Measurements from ENCODE around the gene SMTN. TPM values are rescaled to one million over a fixed set of nuclear protein-coding genes. Genes with fewer than 3 reads are reported as not detected.
A peak's percentile ranks its signal among the peaks of the same experiment; 100 is the strongest.

SMTN gene
- total and polyA plus RNA-seq, 9 of the 15 experiments (the other 6 are each of a cell fraction or from before 2014, with no cell fraction given): 2.5 to 41.1 (median 16.1) TPM

- intact Hi-C loops (cut with micrococcal nuclease): no loop called here
- POLR2A ChIA-PET: interaction anchor here (0.7 to 1.6 kb wide), 4 partner anchors 9 to 286 kb away, joined by 3 to 7 read pairs (median 3); no protein-coding TSS in a partner anchor
Observed at GRCh38 chr22:31055117-31055634, 25.9 kb upstream of the SMTN start.

More at GRCh38 chr22:31055117-31055634, 25.9 kb upstream of the SMTN start:
- Histone ChIP-seq H3K27ac (ENCODE audit: extremely low read depth, low read depth, low read length) (no peak overlapping the region), H3K4me3 (no peak overlapping the region), H3K4me2 (ENCODE audit: insufficient read depth, low read length) (no peak overlapping the region; the same call in 1 of the 2 replicates), H3K9me3 (replicated peaks; ENCODE audit: control insufficient read depth, insufficient read depth, low read depth, low read length) (no peaks in the 10 kb centered on the region), H3K9ac (ENCODE audit: insufficient read depth in 1 of 2, low read depth in 2 of 2, low read length in 2 of 2) (no peak overlapping the region; a peak in 1 of 4 replicates), H3K9me1 (ENCODE audit: control insufficient read depth, insufficient read depth, low read length) (no peaks in the 10 kb centered on the region), H4K20me1 (replicated peaks; ENCODE audit: control insufficient read depth, insufficient read depth, low read length) (no peaks in the 10 kb centered on the region), H3K4me1 (replicated peaks in 1 of 2; ENCODE audit: control insufficient read depth in 2 of 2, insufficient read depth in 2 of 2, low read length in 2 of 2) (peaks cover 8 to 9% of the 10 kb centered on the region in 2 experiments; a peak in 3 of 5 replicates), H3K79me2 (ENCODE audit: control insufficient read depth, insufficient read depth, low read length) (no peaks in the 10 kb centered on the region), H2AFZ (ENCODE audit: low read depth, low read length) (0 out of 2 replicates have a peak overlapping the region, but pooled peaks have one; percentile 45), H3K27me3 (ENCODE audit: control insufficient read depth in 2 of 2, insufficient read depth in 2 of 2, low read length in 2 of 2) (no peaks in the 10 kb centered on the region), H3K36me3 (ENCODE audit: control insufficient read depth, insufficient read depth, low read length) (no peaks in the 10 kb centered on the region)
- ATAC-seq (no peak), FAIRE-seq (no peak), DNase-seq (ENCODE audit: extremely low read depth in 1 of 4, low spot score in 3 of 4) (no peak)
- TF ChIP-seq ZNF57 (CRISPR knock-in tag; IDR thresholded peaks at IDR 0.05) (no peak), PRDM10 (IDR thresholded peaks at IDR 0.05; ENCODE audit: partially characterized antibody) (peak; percentile 34), MTA2 (IDR thresholded peaks at IDR 0.05; ENCODE audit: low read depth) (no peak), PATZ1 (CRISPR knock-in tag; IDR thresholded peaks at IDR 0.05; ENCODE audit: borderline replicate concordance) (no peak)
- CTCF ChIA-PET (ENCODE audit: low intra/inter-chr PET ratio): no interaction called here
- no TSS peak for BruUV-seq (replicated peaks)
- 64% methylated on average over 5 of the region's 5 CpGs for WGBS (ENCODE audit: insufficient coverage, low coverage, missing lambda C conversion rate)
- in situ Hi-C loops (cut with MboI): no loop called here

All from K562 (cell line).